Glomerular visceral epithelial cell (primary cell): Measurements from ENCODE around the gene MRS2.
"Not testable (repeated sequence)": the region's sequence is repeated elsewhere in the genome, so short reads cannot be mapped to it uniquely, and the experiment has no call there.

Experiments used
- DNase-seq: peaks from one replicate; pipeline ENCODE4 v3.0.0-alpha.2; 2016; ENCODE audit errors: extremely low spot score

MRS2 gene, protein sequence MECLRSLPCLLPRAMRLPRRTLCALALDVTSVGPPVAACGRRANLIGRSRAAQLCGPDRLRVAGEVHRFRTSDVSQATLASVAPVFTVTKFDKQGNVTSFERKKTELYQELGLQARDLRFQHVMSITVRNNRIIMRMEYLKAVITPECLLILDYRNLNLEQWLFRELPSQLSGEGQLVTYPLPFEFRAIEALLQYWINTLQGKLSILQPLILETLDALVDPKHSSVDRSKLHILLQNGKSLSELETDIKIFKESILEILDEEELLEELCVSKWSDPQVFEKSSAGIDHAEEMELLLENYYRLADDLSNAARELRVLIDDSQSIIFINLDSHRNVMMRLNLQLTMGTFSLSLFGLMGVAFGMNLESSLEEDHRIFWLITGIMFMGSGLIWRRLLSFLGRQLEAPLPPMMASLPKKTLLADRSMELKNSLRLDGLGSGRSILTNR

DNA sequence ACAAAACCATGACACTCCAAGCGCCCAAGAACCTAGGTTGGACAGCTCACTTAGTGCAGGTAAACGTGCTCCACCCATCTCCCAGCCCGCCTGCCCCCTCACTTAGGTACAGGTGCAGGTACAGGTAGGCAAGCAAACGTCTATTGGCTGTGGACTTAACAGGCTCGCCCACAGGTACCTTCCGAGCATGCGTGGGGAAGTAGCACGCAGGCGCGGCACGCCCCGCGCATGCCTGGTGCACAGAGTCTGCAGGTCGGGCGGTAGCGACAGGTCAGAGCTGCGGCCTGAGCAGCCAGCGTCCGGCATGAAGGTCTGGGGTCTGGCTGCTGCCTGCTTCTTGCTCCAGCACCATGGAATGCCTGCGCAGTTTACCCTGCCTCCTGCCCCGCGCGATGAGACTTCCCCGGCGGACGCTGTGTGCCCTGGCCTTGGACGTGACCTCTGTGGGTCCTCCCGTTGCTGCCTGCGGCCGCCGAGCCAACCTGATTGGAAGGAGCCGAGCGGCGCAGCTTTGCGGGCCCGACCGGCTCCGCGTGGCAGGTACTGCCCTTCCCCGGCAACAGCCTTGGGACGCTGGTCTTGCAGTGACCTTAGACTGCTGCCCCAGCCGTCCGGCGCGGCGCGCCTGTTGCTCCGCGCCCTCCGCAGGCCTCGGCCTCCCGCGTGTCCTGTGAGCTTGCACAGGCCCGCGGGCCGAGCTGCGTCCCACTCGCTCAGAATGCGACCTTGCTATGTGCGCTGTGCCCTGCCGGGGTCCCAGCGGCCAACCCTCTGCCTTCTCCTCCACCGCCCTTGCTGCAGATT lies at the start of gene MRS2:
Gene MRS2, plus strand, starts transcription at position 240 of the 804 bp plus-strand sequence. Its CDS starts 111 bp downstream, at position 351.
- DNase-seq, result peak; percentile 82

DNA sequence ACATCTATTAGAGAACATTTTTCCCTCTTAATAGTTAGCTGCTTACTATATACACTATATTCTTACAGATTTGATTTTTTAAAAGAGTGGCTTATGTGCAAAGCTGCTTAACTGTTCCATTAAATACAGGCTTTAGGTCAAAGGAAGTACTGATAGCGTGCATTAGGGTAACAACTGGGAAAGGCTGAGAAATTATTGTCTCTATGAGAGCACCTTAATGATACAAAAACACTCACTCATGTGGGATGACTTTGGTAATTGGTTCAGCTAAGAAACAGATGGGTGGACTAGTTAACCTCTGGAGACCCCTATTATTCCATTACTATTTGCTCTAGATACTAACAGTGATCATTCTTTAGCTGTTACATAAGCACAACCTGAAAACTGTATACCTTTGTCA lies 48.9 kb upstream of the MRS2 start:
- DNase-seq, result no peak

DNA sequence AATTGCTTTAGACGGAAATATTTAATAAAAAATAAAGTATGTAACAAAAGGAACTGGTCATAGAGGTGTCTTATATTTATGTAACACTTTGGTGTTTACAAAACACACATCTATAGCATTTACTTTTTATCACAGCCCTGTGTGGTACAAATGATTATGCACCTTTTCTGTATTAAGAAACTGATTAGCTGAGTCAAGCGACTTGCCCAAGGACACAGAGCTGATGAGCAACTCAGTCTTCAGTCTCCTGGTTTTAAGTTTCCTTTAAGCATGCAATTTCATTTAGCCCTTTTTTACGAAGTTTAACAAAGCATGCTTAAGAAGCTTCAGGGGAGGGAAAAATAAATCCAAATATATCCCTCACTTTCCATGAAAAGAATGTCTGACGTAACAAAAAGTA lies 47.3 kb upstream of the MRS2 start:
- DNase-seq, result peak; percentile 37

DNA sequence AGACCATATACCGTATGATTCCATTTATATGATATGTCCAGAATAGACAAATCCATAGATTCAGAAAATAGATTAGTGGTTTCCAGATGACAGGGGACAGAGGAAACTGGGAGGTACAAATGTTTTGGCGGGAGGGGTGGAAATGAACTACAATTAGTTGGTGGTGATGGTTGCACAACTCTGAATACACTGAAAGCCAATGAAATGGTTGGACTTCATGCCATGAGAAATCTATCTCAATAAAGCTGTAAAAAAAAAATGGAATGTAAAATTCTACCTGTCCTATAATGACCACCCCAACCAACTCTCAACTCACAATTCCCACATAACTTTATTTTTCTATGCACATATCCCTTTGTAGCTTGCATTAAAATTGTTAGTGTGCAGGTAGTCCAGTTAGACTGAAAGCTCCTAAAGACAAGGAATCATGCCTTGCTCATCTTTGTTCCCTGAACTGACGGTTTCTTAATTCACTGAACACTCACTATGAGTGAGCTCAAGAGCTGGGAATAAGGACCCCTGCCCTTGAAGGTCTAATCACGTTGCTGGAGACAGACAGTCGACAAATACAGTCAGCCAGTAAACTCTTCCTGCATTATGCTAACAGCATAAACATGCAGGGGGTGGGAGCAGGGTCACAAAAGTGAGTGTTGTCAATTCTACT lies 46.3 kb upstream of the MRS2 start:
- DNase-seq, result peak; percentile 60

DNA sequence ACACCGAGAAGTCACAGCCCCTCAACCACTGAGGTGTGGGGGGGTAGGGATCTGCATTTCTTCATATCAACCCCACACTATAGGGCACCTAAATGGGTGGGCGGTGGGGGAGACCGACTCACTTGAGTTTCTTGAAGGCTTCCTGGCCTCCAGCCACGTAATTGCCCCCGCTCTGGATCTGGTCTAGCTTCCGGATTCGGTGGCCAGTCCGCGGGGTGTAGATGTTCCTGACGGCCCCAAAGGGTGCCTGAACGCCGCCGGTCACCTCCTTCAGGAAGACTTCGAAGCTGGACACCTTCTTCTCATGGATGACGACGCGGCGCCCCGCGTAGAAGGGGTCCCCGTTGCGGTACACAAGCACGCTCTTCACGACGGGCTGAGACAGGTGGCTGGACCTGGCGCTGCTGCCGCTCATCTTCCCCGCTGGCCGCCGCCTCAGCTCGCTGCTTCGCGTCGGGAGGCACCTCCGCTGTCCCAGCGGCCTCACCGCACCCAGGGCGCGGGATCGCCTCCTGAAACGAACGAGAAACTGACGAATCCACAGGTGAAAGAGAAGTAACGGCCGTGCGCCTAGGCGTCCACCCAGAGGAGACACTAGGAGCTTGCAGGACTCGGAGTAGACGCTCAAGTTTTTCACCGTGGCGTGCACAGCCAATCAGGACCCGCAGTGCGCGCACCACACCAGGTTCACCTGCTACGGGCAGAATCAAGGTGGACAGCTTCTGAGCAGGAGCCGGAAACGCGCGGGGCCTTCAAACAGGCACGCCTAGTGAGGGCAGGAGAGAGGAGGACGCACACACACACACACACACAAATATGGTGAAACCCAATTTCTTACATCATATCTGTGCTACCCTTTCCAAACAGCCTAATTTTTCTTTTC lies 45.2 kb upstream of the MRS2 start, which contains the start of gene DCDC2:
Gene DCDC2, minus strand, starts transcription at position 724 of the 883 bp plus-strand sequence. Its CDS starts 309 bp downstream, at position 415.
- peak; percentile 84 for DNase-seq

DNA sequence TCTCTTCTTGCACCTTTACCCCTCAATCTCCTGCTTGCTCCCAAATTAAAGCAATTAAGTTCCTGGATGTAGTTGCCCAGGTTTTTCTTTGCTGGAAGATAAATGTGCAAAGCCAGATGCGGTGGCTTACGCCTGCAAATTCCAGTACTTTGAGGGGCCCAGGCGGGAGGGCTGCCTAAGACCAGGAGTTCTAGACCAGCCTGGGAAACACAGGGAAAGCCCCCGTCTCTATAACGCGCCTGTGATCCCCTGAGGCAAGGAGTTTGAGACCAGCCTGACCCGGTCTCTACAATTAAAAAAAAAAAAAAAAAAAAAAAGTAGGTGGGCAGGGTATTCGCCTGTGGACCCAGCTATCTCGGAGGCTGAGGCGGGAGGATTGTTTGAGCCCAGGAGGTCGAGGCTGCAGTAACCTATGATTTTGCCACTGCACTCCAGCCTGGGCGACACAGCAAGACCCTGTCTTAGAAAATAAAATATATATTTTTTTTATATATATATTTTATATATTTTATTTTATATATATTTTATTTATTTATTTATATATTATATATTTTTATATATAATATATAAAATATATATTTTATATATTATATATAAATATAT lies 44.4 kb upstream of the MRS2 start:
- no peak for DNase-seq

DNA sequence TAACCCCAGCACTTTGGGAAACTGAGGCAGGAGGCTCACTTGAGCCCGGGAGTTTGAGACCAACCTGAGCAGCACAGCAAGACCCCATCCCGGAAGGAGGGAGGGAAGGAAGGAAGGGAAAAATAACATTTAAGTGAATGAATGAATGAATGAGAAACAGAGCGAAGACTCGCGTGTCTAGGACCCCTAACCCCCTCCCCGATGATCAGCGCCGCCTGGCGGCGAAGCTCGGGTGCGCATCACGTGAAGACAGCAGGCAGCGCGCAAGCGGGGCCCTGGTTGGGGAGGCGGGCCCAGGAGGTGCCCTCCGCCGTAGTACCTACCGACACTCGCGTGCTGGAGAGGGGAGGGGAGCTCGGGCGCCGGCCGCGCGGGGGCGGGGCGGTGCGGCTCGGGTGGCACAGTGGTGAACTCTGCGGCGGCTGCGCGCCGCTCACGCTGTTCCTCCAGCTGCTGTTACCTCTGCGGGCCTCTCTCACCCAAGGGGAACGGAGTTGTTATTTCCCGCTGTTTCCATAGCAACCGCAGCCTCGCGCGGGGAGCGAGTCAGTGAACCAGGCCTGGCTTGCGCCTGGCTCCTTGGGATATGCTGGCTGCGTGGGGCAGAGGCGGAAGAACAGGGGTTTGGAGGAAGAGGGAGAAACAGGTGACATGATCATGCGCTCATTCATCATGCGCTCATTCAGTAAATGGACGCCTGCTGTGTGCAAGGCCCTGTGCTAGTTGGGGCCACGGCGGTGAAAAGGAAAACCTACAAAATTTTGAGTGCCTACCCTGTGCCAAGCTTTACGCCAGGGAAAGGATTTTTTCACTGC lies 42.9 kb upstream of the MRS2 start:
- peak; percentile 100 for DNase-seq

DNA sequence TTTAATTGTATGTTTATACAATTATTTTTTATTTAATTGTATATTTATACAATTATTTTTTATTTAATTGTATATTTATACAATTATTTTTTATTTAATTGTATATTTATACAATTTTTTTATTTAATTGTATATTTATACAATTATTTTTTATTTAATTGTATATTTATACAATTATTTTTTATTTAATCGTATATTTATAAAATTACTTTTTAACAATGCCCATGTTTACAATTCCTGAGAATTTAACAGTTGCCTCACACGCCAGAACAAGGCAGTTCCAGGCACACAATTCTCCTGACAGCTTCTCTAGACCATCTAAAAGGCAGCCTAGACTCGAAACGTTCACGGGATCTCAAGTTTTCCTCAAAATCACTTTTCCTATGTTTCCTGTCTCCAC lies 40.4 kb upstream of the MRS2 start:
- DNase-seq, result not testable (repeated sequence)

DNA sequence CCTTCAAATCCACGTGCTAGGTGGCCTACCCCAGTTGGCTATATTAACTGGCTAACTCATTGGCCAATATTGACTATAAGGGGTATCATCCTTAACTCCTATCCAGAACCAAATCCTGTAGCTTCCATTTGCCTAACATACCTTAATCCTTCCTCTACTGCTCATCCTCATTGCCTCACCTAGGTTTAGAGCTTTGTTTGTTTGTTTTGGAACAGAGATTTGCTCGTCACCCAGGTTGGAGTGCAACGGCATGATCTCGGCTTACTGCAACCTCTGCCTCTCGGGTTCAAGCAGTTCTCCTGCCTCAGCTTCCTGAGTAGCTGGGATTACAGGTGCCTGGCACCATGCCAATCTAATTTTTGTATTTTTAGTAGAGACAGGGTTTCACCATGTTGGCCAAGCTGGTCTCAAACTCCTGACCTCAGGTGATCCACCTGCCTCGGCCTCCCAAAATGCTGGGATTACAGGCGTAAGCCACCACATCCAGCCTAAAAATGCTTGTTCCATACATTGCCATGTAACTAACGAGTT lies 37.6 kb upstream of the MRS2 start:
- not testable (repeated sequence) for DNase-seq

DNA sequence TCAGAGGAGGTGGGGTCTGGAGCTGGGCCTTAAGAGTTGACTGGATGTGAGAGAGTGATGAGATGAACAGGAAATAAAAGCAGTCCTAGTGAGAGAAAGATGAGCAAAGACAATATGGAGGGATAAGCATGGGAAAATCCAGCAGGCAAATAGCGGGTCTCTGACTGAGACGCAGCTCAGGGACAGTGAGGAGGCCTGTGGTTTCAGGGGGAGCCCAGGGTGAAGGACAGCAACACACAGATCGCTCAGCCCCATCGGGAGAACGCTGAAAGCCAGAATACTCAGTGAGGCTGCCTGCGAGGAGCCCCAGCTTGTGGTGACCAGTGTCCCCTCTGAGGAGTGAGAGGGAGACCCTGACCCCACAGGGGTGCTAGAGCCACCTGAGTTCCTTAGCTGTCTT lies 28.1 kb upstream of the MRS2 start:
- no peak for DNase-seq

DNA sequence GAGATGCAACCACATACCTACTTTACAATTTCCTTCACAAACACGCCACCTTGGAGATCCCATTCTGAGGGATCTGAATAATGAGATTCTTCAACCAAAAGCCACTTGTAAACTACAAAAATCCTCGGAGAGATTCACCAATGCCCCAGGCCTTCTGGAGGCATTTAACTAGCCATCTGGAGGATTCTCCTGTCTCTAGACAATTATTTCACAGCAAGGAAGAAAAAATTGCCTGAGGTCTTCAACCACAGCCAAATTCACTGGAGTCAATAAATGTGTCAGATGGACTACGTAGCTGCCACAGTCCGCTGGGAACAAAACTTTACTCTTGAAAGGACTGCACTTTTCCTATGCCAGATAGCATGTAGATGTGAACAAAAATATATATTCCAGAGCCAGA lies 25.9 kb upstream of the MRS2 start:
- DNase-seq, result no peak

DNA sequence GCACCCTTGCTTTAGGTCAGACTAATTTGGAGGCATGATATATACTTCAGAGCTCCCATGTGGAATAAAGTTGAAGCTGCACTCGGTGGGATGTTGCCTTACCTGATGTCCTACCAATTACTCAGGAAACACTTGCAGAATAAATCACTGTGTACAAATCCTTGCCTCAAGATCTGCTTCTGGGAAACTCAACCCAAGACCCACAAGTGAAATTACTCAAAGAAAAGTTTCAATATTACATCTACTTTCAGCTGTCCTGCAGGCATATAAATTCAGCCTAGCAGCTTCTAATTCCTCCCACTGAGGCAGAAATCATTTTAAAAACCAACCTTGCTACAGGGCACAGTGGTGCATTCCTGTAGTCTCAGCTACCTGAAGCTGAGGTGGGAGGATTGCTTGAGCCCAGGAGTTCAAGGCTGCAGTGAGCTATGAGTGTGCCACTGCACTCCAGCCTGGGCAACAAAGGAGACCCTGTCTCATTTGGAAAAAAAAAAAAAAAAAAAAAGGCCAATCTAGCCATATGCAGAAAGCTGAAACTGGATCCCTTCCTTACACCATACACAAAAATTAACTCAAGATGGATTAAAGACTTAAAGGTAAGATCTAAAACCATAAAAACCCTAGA lies 24.2 kb upstream of the MRS2 start:
- no peak for DNase-seq

DNA sequence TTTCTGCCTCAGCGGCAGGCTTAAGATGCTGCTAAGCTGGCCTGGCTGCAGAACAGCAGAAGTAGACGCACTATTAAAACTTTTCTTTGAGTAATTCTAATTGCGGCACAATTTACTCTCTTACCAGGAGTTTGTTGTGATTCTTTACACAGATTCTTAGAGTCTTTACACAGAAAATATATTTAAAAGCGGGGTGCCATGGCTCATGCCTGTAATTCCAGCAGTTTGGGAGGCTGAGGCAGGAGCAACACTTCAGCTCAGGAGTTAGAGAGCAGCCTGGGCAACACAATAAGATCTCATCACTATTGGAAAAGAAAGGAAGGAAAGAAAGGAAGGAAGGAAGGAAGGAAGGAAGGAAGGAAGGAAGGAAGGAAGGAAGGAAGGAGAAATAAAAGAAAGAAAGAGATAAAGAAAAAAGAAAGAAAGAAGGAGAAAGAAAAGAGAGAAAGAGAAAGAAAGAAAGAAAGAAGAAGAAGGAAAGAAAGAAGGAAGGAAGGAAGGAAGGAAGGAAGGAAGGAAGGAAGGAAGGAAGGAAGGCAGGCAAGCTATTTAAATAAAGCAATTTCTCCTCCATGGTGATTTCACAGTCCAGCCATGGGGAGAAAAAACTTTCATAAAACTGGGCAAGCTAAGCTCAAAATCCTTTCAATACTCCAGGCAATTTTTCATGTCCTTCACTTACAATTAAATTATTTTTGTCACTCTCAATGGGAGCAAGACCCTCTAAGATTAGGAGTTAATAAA lies 21.1 kb upstream of the MRS2 start:
- no peak for DNase-seq

DNA sequence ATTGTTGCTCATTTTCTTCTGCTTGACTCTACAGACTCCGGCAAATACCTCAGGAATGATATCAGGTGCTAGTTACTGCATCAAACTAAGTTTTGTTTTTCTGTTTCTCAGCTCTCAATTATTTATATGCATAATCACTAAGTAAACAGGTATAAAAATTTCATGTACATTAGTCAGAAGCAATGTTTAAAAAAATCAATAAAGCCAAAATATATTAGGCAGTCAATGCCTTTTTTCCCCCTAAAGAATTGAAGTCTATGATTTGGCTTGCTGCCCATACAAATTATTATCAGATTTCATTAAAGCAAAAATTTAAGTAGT lies 20.6 kb upstream of the MRS2 start:
- no peak for DNase-seq

DNA sequence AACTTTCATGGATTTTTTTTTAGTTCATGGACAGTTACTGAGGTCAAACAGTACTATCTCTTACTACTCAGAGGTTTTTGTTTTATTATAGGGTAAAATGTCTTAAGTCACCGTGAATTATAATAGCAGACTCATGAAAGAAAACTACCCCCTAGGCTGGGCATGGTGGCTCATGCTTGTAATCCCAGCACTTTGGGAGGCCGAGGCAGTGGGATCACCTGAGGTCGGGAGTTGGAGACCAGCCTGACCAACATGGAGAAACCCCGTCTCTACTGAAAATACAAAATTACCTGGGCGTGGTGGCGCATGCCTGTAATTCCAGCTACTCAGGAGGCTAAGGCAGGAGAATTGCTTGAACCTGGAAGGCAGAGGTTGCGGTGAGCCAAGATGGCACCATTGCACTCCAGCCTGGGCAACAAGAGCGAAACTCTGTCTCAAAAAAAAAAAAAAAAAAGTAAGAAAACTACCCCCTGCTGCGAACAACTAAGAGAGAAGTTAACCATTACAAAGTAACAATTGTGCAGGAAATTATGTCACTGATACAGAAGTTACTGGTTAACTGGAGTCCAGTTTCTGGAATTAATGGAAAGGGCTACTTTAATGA lies 19.7 kb upstream of the MRS2 start:
- DNase-seq, result peak; percentile 80

DNA sequence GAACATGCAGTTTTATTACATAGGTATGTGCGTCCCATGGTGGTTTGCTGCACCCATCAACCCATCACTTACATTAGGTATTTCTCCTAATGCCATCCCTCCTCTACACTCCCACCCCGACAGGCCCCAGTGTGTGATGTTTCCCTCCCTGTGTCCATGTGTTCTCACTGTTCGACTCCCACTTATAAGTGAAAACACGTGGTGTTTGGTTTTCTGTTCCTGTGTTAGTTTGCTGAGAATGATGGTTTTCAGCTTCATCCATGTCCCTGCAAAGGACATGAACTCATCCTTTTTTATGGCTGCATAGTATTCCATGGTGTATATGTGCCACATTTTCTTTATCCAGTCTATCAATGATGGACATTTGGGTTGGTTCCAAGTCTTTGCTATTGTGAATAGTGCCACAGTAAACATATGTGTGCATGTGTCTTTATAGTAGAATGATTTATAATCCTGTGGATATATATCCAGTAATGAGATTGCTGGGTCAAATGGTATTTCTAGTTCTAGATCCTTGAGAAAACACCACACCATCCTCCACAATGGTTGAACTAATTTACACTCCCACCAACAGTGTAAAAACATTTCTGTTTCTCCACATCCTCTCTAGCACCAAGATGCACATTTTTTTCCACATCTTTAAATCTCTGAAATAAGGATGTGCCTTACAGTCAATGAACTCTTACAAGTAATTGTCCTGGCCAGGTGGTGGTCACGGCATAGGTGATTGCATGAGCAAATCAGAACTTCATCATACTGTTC lies 18.2 kb upstream of the MRS2 start:
- not testable (repeated sequence) for DNase-seq

DNA sequence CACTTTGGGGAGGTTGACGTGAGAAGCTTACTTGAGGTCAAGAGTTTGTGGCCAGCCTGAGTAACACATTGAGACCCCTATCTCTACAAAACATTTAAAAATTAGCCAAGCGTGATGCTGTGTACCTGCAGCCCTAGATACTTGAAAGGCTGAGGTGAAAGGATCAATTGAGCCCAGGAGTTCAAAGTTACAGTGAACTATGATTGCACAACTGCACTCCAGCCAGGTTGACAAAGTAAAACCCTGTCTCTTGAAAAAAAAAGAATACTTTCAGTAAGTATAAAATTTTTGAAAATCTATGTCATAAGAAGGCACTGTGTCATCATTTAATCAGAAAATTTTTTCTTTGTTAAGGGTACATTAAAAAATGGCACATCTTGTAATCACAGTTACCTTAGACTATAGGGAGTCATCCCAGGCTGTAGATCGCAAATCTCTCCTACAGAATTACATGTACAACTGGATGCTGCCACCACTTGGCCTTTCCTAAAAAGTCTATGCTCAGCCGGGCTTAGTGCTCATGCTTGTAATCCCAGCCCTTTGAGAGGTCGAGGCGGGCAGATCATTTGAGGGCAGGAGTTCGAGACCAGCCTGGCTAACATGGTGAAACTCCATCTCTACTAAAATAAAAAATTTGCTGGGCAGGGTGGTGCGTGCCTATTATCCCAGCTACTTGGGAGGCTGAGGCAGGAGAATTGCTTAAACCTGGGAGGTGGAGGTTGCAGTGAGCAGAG lies 17.0 kb upstream of the MRS2 start:
- peak; percentile 63 for DNase-seq
